Measurements from ENCODE around the gene DCAF4.

DNA sequence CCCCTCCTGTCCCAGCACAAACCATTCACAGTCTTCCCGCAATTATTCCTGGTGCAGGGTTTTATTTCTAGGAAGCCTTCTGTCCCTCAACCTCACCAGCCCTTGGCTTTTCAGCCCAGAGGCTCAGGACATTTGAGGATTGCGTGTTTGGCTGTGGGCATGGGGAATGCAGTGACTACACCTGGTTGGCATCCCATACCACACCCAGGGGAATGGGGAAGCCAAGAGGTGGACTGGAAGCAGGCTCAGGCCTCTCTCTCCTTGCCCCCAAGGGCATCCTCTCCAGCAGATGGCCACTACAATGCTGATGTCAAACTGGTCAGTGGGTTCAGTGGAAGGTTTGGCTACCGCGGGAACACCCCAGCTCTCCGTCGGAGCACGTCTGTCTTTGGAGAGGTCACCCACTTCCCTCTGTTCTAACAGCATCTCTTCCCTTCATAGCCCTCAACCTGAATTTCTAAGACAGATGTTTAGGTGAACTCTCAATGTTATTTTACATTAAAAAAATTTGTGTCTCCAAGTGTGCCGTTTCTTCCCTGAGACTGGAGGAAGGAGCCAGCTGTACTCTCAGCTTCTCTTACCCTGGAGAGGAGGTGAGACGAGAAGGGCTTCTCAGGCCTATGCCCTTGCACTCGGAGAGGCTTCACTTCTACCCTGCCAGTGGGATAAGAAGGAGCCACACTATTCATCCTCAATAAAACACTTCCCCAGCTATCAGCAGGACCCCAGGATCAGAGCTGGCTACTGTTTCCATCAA, 35.5 kb downstream of the DCAF4 start:
- TF ChIP-seq, protein P1, sequence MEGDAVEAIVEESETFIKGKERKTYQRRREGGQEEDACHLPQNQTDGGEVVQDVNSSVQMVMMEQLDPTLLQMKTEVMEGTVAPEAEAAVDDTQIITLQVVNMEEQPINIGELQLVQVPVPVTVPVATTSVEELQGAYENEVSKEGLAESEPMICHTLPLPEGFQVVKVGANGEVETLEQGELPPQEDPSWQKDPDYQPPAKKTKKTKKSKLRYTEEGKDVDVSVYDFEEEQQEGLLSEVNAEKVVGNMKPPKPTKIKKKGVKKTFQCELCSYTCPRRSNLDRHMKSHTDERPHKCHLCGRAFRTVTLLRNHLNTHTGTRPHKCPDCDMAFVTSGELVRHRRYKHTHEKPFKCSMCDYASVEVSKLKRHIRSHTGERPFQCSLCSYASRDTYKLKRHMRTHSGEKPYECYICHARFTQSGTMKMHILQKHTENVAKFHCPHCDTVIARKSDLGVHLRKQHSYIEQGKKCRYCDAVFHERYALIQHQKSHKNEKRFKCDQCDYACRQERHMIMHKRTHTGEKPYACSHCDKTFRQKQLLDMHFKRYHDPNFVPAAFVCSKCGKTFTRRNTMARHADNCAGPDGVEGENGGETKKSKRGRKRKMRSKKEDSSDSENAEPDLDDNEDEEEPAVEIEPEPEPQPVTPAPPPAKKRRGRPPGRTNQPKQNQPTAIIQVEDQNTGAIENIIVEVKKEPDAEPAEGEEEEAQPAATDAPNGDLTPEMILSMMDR (IDR thresholded peaks at IDR 0.05; ENCODE audit: insufficient read depth, low read length): no peak
- TF ChIP-seq POLR2AphosphoS5 (IDR thresholded peaks at IDR 0.05; ENCODE audit: low read depth): no peak
- TF ChIP-seq GABPA (IDR thresholded peaks at IDR 0.05; ENCODE audit: low read depth): no peak

All from HL-60 (cell line).